ENCODE results near the gene GPR25.

GRCh38 chr1:200888349-200888838, 15.6 kb downstream of the GPR25 start:
- TF ChIP-seq CTCF (IDR thresholded peaks at IDR 0.05) (no peak), POLR2A (IDR thresholded peaks at IDR 0.05) (peak in 1 of 4 donors; percentile 22)

Measured in esophagus squamous epithelium (tissue), 4 donors.